AG04450 (cell line): ENCODE data around the gene ST6GALNAC3. TPM values are rescaled to one million over a fixed set of nuclear protein-coding genes. Genes with fewer than 3 reads are reported as not detected.

Source experiments
- CTCF ChIA-PET: fragments of 300-600, 350-600 bp; formaldehyde crosslinking; extraction: SDS; loops from one replicate; lab custom pipeline; 2022; ENCODE audit warnings: antibody characterized with exemption, inconsistent platforms; lab: Charles Lee
- POLR2A ChIA-PET: fragments of 350-600 bp; formaldehyde crosslinking; extraction: SDS; loops from one replicate; lab custom pipeline; 2021; ENCODE audit warnings: antibody characterized with exemption, inconsistent platforms; lab: Yijun Ruan, JAX
- DNase-seq: peaks from one replicate; pipeline ENCODE4 v3.0.0-alpha.2; 2011; ENCODE audit warnings: low read depth, low spot score
- H3K27ac ChIP-seq: one replicate; pipeline ENCODE4 v1.5.1; 2012; ENCODE audit warnings: low read depth, low read length, control low read depth
- H3K27me3 ChIP-seq: one replicate; pipeline ENCODE4 v1.6.0; 2012; ENCODE audit warnings: low read length; ENCODE audit not compliant: control insufficient read depth, insufficient read depth
- H3K4me3 ChIP-seq: 2 replicates; pipeline ENCODE4 v1.5.1; 2011; ENCODE audit warnings: mild to moderate bottlenecking, low read depth, low read length, control low read depth
- H3K9me3 ChIP-seq: 2 replicates; pipeline ENCODE4 v1.5.1; 2012; ENCODE audit warnings: low read length; ENCODE audit not compliant: control insufficient read depth, insufficient read depth
- CTCF ChIP-seq: IDR thresholded peaks from 2 replicates; pipeline ENCODE4 v1.5.1; 2011; ENCODE audit warnings: low read depth, low read length, control low read depth, inconsistent platforms
- polyA plus RNA-seq: library from polyadenylated mRNA; depleted of rRNA; stranded (reverse); fragments of >200 nt; gene quantifications from 2 replicates; pipeline ENCODE4 v1.2.3, GENCODE V29; 2011

ST6GALNAC3 gene
- polyA plus RNA-seq, 1 experiment, result 2.1 TPM

- CTCF ChIA-PET, result no interaction called here
- Histone ChIP-seq H3K27me3 (no peaks in the 10 kb centered on the region), H3K9me3 (no peaks in the 10 kb centered on the region), H3K27ac (no peak overlapping the region), H3K4me3 (no peak overlapping the region)
- no peak for TF ChIP-seq CTCF
- POLR2A ChIA-PET, result no interaction called here
- no peak for DNase-seq
These were observed 217.2 kb downstream of the ST6GALNAC3 start for GRCh38 chr1:76291737-76292136.

GRCh38 chr1:76292418-76293184 lies 218.1 kb downstream of the ST6GALNAC3 start:
- Histone ChIP-seq H3K27me3 (no peaks in the 10 kb centered on the region), H3K27ac (no peak overlapping the region), H3K9me3 (no peaks in the 10 kb centered on the region), H3K4me3 (no peak overlapping the region)
- no peak for DNase-seq
- ChIA-PET CTCF (no interaction called here), POLR2A (no interaction called here)
- no peak for TF ChIP-seq CTCF

GRCh38 chr1:76293831-76294230 lies 219.3 kb downstream of the ST6GALNAC3 start:
- ChIA-PET CTCF (interaction anchor here (0.5 kb wide), 1 partner anchor 269 kb away, joined by 7 read pairs; no protein-coding TSS in a partner anchor), POLR2A (no interaction called here)
- no peak for TF ChIP-seq CTCF
- Histone ChIP-seq H3K27ac (no peak overlapping the region), H3K27me3 (no peaks in the 10 kb centered on the region), H3K4me3 (no peak overlapping the region), H3K9me3 (no peaks in the 10 kb centered on the region)
- DNase-seq, result no peak

- ChIA-PET CTCF (no interaction called here), POLR2A (no interaction called here)
- H3K27ac ChIP-seq, result no peak overlapping the region
- no peaks in the 10 kb centered on the region for H3K9me3 ChIP-seq
- no peak overlapping the region for H3K4me3 ChIP-seq
- no peaks in the 10 kb centered on the region for H3K27me3 ChIP-seq
- TF ChIP-seq CTCF, result no peak
- no peak for DNase-seq
These were observed 220.1 kb downstream of the ST6GALNAC3 start for GRCh38 chr1:76294482-76295194.

- ChIA-PET POLR2A (no interaction called here), CTCF (interaction anchor here (1.0 kb wide), 1 partner anchor 144 kb away, joined by 3 read pairs; no protein-coding TSS in a partner anchor)
- no peak for DNase-seq
- H3K27me3 ChIP-seq, result no peaks in the 10 kb centered on the region
- no peak for TF ChIP-seq CTCF
- H3K27ac ChIP-seq, result no peak overlapping the region
- no peaks in the 10 kb centered on the region for H3K9me3 ChIP-seq
- H3K4me3 ChIP-seq, result no peak overlapping the region
These were observed 223.9 kb downstream of the ST6GALNAC3 start for GRCh38 chr1:76298399-76298798.
